GM12892 (cell line): Measurements from ENCODE around the gene DCLK1.

Experiments
- POLR2A ChIP-seq: IDR thresholded peaks from 2 replicates; pipeline ENCODE4 v1.6.1; 2011; ENCODE audit warnings: low read depth, low read length, control low read depth
- POLR2AphosphoS5 ChIP-seq: IDR thresholded peaks from 2 replicates; pipeline ENCODE4 v1.6.1; 2011; ENCODE audit warnings: low read depth, low read length, control low read depth
- TAF1 ChIP-seq: IDR thresholded peaks from 2 replicates; pipeline ENCODE4 v1.6.1; 2011; ENCODE audit warnings: low read depth, mild to moderate bottlenecking, control low read depth, low read length, borderline replicate concordance

DNA sequence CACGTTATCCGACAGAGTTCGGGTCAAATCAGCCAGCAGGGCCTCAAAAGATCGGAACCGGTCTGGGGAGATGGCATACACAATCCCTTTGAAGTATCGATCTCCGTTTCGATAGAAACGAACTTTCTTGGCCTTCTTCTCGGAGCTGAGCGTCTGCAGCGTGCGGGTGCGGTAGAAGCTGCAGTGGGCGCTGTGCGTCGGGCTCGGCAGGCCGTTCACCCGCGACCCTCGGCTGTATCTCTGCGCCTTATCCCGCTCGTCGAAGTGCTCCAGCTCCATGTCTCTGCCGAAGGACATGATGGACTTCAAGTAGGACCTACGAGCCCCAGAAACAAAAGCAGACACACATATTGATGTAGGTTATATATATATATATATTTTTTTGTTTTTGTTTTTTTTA lies 5.3 kb downstream of the DCLK1 start:
- TF ChIP-seq POLR2A (no peak), POLR2AphosphoS5 (no peak), TAF1 (no peak)
